Endodermal cell (in vitro differentiated cells): ENCODE results near the gene MED13L. TPM values are rescaled to one million over a fixed set of nuclear protein-coding genes. Genes with fewer than 3 reads are reported as not detected.

ENCODE experiments used
- DNase-seq: peaks from one replicate; pipeline ENCODE4 v3.0.0-alpha.2; 2017
- H3K27ac ChIP-seq: 2 replicates; pipeline ENCODE4 v1.5.1; 2013; ENCODE audit warnings: mild to moderate bottlenecking, low read depth, low read length, moderate library complexity
- H3K27me3 ChIP-seq: 2 replicates; pipeline ENCODE4 v1.6.1; 2013; ENCODE audit warnings: mild to moderate bottlenecking, low read length, moderate library complexity; ENCODE audit not compliant: insufficient read depth, control insufficient read depth, poor library complexity, severe bottlenecking
- H3K36me3 ChIP-seq: 2 replicates; pipeline ENCODE4 v1.7.0; 2013; ENCODE audit warnings: mild to moderate bottlenecking, low read length, moderate library complexity; ENCODE audit not compliant: control insufficient read depth, insufficient read depth
- H3K4me1 ChIP-seq: one replicate; pipeline ENCODE4 v1.7.0; 2013; ENCODE audit warnings: low read length; ENCODE audit not compliant: control insufficient read depth, insufficient read depth
- H3K4me3 ChIP-seq: 2 replicates; pipeline ENCODE4 v1.5.1; 2013; ENCODE audit warnings: mild to moderate bottlenecking, low read length, moderate library complexity
- H3K9ac ChIP-seq: 2 replicates; pipeline ENCODE4 v1.6.1; 2013; ENCODE audit warnings: mild to moderate bottlenecking, low read length, moderate library complexity; ENCODE audit not compliant: poor library complexity, severe bottlenecking; ENCODE audit errors: extremely low read depth
- H3K9me3 ChIP-seq: 2 replicates; pipeline ENCODE4 v1.6.1; 2013; ENCODE audit warnings: mild to moderate bottlenecking, low read length, moderate library complexity; ENCODE audit not compliant: control insufficient read depth
- H3K27ac Mint-ChIP-seq: 2 replicates; pipeline ENCODE4 v1.8.0; 2020; ENCODE audit warnings: mixed read lengths
- H3K27me3 Mint-ChIP-seq: 2 replicates; pipeline ENCODE4 v1.8.0; 2021; ENCODE audit warnings: mild to moderate bottlenecking, mixed read lengths; ENCODE audit not compliant: insufficient read depth
- H3K36me3 Mint-ChIP-seq: 2 replicates; pipeline ENCODE4 v1.8.0; 2020; ENCODE audit warnings: low read depth, mixed read lengths
- H3K4me1 Mint-ChIP-seq: 2 replicates; pipeline ENCODE4 v1.8.0; 2020; ENCODE audit warnings: mixed read lengths
- H3K4me3 Mint-ChIP-seq: 2 replicates; pipeline ENCODE4 v1.8.0; 2020; ENCODE audit warnings: mild to moderate bottlenecking, moderate library complexity, mixed read lengths
- H3K9me3 Mint-ChIP-seq: 2 replicates; pipeline ENCODE4 v1.8.0; 2020; ENCODE audit warnings: mild to moderate bottlenecking, mixed read lengths
- CTCF ChIP-seq: fragments of 200-600 bp; sonication (generic); conservative IDR thresholded peaks from 2 replicates; pipeline ENCODE4 v1.5.0; 2021; ENCODE audit warnings: antibody characterized with exemption, mild to moderate bottlenecking
- WGBS, 2 experiments: methylation state at CpG; one replicate each; pipeline versions ENCODE4 v1.1.5 to v1.1.7; 2013; ENCODE audit warnings: missing lambda C conversion rate in 2 of 2, mixed read lengths in 1 of 2; ENCODE audit not compliant: insufficient coverage in 1 of 2, insufficient read length in 1 of 2; 5-methylcytosine and 5-hydroxymethylcytosine counted together
- total RNA-seq, 2 donors: library from RNA; stranded (reverse); fragmentation: NEBNext Ultra II Directional in 1 of 2; extraction: Animal tissue kit (Norgen Biotek cat#: 25700) in 1 of 2; gene quantifications; 2 replicates in 1 of 2; 3 replicates in 1 of 2; pipeline ENCODE4 v1.2.1, GENCODE V29; 2021

Gene MED13L
- total RNA-seq, 2 donors from 2014 or later = 101 to 111 TPM

DNA sequence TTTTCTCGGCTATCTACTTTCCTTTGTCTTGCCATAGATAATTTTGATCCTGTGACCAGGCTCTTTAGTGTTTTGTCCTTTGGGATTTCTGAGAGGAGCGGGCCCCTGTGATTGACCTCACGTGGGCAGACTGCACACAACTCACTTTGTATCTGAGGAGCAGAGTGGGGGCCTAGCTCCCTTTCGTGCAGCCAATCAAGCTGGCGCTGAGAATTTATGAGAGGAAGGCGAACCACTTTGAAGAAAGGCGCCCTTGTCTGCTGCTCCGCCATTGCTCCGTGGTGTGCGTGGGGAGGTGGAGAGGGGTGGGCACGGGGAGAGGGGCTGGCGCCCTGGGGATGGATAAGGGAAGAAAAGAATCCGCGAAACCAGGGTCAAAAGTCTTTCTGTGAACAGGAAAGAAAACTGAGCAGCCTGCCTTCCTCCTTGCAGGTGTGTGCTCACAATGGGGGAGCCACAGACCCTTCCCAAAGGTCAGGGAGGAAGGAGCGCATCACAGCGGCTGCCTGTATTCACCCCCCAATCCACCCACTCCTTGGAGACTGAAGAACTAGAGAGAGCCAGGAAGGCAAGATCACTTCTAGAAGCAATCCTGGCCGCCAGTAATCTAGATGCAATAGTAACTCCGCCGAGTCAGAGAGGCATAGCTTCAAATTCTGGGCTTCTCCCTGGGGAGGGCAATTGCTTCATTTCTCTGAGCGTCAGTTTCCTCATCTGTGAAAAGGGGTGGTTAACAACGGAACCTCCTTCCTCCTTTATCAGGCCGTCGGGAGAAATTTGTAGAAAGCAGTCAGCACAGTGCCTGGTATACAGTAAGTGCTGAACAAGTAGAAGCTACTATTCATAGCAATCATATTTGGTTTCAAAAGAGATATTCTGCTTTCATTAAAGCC, 24.9 kb upstream of the MED13L start:
- no peak for TF ChIP-seq CTCF
- Histone ChIP-seq H3K27ac (peak overlapping the region; percentile 40), H3K36me3 (no peaks in the 10 kb centered on the region), H3K4me1 (peaks cover 23% of the 10 kb centered on the region), H3K9ac (peak overlapping the region; percentile 43), H3K9me3 (no peaks in the 10 kb centered on the region), H3K27me3 (no peaks in the 10 kb centered on the region), H3K4me3 (no peak overlapping the region)
- Mint-ChIP-seq H3K4me1 (peaks cover 38% of the 10 kb centered on the region), H3K9me3 (no peaks in the 10 kb centered on the region), H3K27me3 (no peaks in the 10 kb centered on the region), H3K4me3 (no peak overlapping the region), H3K36me3 (no peaks in the 10 kb centered on the region), H3K27ac (peak overlapping the region; percentile 87)
- 75 to 81% methylated on average over 13 to 23 of the region's 23 CpGs for WGBS, 2 experiments
- peak; percentile 70 for DNase-seq

DNA sequence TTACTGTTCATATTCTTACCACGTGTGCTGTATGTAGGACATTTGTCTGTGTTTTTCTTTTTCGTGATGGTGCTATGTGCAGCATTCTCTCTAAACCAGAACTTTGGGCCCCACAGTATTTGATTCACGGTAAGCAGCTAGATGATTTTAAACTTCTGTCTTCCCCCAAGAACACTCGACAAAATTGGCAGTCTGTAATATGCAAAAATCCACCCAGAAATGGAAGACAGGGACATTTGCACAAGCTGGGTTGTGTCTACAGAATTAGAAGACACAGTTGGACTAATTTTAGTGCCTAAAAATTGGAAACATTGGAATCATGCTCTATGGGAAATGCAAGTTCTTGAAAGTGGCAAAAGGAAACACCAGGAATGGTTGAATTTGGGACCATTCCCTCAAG, 24.1 kb upstream of the MED13L start:
- DNase-seq = no peak
- Histone ChIP-seq H3K9me3 (no peaks in the 10 kb centered on the region), H3K36me3 (no peaks in the 10 kb centered on the region), H3K27ac (no peak overlapping the region), H3K4me3 (no peak overlapping the region), H3K9ac (no peak overlapping the region), H3K27me3 (no peaks in the 10 kb centered on the region), H3K4me1 (peaks cover 23% of the 10 kb centered on the region)
- Mint-ChIP-seq H3K4me1 (peaks cover 38% of the 10 kb centered on the region), H3K27me3 (no peaks in the 10 kb centered on the region), H3K27ac (peak overlapping the region; percentile 87), H3K36me3 (no peaks in the 10 kb centered on the region), H3K9me3 (no peaks in the 10 kb centered on the region), H3K4me3 (no peak overlapping the region)
- 90 to 91% methylated on average over 3 to 4 of the region's 4 CpGs for WGBS, 2 experiments
- TF ChIP-seq CTCF = no peak

DNA sequence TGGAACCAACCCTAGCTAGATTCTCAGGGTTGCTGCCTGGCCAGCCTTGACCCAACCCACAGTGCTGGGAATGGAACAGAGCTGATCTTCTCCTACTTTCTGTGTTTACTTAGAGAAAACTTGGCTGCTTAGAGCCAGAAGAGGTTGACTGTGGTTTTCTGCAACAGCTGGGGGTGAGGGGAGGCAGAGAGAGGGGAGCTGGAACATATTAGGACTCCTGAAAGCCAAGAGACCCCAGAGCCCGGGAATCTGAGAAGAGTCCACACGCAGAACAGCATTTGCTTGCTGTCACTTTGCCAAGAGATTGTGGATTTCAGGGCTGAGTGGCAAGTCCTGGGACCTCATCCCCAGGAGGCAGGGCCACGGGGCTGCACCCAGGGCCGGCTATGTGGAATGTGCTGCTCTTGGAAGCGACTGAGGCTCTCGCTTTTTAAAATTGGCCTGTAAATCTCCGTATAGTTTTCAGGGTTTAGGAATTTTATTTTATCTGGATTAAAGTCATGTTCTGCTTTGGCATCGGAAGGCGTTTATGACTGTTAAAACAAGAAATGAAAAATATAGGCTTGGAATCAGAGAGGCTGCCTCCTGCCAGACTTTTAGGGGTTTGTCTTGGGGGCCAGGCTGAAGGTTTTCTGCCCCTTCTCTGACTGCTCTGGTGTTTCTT, 22.3 kb upstream of the MED13L start:
- Histone ChIP-seq H3K9ac (no peak overlapping the region), H3K9me3 (no peaks in the 10 kb centered on the region), H3K27me3 (no peaks in the 10 kb centered on the region), H3K36me3 (no peaks in the 10 kb centered on the region), H3K27ac (no peak overlapping the region), H3K4me3 (no peak overlapping the region), H3K4me1 (peaks cover 30% of the 10 kb centered on the region)
- DNase-seq = peak; percentile 67
- no peaks in the 10 kb centered on the region for H3K27me3 Mint-ChIP-seq
- WGBS, 2 experiments = 81 to 100% methylated on average over 4 to 9 of the region's 9 CpGs
- H3K4me1 Mint-ChIP-seq = peaks cover 41% of the 10 kb centered on the region
- no peaks in the 10 kb centered on the region for H3K36me3 Mint-ChIP-seq
- no peak overlapping the region for H3K27ac Mint-ChIP-seq
- no peaks in the 10 kb centered on the region for H3K9me3 Mint-ChIP-seq
- no peak for TF ChIP-seq CTCF
- no peak overlapping the region for H3K4me3 Mint-ChIP-seq
